GM18861 (cell line): Measurements from ENCODE around the gene DENND5B.

Experiments
- ATAC-seq: cut with Tn5 transposase; IDR thresholded peaks from one replicate; pipeline ENCODE4 v1.9.1; 2021; ENCODE audit not compliant: unreplicated experiment

Gene DENND5B

DNA sequence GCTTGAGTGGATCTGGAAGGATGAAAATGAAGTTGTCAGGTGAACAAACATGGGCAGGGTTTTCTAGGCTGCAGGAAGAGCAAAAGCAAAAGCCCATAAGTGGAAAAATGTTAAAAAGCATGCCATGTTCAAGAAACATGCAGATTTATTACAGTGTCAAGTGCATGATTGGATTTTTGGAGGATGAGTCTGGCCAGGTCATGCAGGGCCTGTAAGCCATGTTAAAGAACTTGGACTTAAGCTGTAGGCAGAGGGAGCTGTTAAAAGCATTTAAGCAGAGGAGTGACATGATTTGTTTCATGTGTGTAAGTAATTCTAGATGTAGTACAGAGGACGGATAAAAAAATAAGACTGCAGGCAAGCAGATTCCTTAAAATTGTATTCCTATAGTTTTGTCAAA, 248.7 kb downstream of the DENND5B start:
- no peak for ATAC-seq

DNA sequence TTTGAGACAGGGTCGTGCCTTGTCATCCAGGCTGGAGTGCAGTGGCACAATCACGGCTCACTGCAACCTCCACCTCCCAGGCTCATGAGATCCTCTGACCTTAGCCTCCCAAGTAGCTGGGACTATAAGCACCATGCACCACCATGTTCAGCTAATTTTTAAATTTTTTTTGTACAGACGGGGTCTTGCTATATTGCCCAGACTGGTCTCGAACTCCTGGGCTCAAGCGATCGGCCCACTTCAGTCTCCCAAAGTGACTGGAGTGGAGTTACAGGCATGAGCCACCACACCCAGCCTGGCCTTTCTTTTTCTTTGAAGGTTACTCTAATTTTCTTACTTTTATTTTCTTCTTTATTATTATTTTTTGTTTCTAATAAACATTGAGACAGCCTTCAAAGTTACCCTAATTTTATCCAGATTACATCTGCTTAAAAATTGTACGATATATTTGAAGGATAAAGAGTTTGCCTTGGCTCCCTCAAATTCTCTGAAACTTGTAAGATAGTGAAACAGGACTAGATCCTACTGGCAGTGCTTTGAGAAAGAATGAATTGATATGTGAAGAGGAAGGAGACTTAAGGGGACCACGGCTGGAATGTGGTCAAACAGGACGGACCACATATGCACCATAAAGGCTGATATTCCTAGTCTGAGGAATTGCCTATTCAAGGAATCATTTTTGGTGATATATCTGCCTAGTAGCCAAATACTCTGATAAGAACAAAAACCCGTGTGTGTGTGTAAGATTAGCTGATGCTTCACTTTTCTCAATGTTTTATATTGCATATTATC, 250.9 kb downstream of the DENND5B start:
- no peak for ATAC-seq

- ATAC-seq, result no peak
These were observed 253.0 kb downstream of the DENND5B start for GRCh38 chr12:31337952-31338351.
